Stimulated activated CD4-positive, alpha-beta T cell treated with anti-CD3 and anti-CD28 coated beads, TNF-alpha, amount 100 ng/mL, for 4 hours (primary cell): ENCODE measurements around the gene SESTD1.

Experiments
- DNase-seq, 3 experiments: peaks; one replicate each; pipeline ENCODE4 v3.0.0-alpha.2; 2020; ENCODE audit warnings: low read depth in 3 of 3

Gene SESTD1

GRCh38 chr2:179184610-179185009 is 80.0 kb downstream of the SESTD1 start:
- no peak for DNase-seq

GRCh38 chr2:179181002-179181401 is 83.6 kb downstream of the SESTD1 start:
- DNase-seq: no peak

- no peak for DNase-seq
These were observed 84.4 kb downstream of the SESTD1 start for GRCh38 chr2:179180242-179180641.

DNA sequence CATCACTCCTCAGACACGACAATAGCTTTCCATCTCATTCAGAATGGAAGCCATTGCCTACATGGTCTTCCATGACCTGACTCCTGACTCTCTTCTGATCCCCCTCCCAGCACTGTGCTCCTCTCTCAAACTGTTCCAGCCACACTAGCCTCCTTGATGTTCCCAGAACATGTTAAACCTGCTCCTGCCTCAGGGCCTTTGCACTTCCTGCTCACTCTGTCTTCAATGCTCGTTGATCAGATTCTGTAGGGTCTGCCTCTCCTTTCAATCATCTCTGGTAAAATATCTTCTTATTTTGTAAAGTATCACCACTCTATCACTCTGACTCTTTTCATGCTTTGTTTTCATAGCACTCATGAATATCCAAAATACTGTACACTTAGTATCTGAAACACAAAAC is 84.9 kb downstream of the SESTD1 start:
- DNase-seq: no peak

- DNase-seq: no peak
These were observed 86.9 kb downstream of the SESTD1 start for GRCh38 chr2:179177694-179178093.

DNA sequence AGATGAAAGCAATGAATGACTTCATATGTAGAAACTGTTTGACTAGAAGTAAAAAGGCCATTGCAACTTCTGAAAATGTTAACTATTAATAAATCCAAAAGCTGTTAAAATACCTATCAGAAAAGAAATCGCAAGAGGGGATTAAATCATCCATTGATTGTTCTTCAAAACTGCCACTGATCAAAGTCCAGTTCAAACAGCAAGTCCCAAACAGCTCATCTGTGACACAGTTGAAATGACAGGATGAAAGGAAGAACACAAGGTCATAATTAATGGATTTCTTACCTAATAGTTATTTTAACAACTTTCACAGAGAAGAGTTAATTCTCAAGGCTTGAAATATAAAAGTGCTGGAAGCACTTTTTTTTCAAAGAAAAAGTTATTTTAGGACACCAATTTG is 90.4 kb downstream of the SESTD1 start:
- no peak for DNase-seq

DNA sequence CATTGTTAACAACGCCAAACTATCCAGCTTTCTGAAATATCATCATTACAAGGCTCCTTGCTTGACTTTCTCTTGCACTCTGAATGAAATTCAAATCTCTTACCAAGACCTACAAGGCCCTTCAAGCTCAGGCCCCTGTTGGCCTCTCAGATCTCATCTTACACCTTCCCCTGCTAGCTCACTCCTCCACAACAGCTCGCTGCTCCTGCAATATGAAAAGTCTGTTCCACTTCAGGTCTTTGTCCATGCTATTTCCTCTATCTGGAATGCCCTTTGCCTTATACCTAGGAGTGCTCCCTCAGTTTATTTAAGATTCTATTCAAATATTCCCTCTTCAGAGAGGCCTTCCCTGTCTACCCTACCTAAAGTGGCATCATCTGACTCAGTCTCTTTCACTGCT is 91.7 kb downstream of the SESTD1 start:
- DNase-seq: no peak

- no peak for DNase-seq
These were observed 93.3 kb downstream of the SESTD1 start for GRCh38 chr2:179171371-179171770.

DNA sequence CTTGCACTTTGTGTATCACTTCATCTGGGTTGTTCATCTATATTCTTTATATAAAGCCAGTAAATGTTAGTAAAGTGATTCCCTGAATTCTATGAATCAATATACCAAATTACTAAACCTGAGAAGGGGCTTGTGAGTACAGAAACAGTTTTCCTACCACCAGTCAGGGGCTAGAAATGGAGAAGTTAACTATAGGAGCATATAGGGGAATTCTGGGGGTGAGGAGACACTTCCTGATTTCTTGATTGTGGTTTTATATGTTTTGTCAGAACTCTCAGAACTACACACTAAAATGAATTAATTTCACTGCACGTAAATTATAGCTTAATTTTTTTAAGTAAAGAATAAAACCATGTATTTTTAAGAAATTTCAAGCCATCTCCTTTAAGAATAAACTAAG is 93.7 kb downstream of the SESTD1 start:
- DNase-seq: no peak

DNA sequence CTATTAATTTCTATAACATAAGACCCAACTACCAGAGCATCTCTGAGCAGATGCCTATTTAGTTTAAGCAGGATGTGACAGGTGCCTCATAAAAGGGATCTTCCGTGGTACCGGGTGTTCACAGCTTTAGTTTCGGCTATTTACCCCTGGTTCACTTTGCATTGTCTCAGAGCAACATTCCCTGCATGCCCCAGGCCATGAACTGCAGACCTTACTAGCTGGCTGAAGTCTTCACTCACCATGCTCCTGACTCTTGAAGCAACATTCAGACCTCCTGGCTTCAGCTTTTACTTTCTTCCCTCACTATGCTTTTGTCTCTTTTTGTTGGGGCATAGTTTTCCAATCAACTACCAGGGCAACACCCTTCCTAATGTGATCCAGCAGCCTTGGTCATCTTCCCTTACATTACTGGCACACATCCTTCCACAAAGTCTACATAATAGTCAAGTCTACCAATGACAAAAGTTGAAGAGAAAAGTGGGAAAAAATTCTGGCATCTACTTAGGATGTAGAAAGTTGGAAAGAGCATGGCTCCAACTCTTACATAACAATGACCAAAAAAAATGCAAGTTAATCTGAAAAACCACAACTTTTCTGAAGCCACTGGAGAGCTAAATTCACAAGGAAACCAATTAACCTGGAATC is 99.2 kb downstream of the SESTD1 start:
- no peak for DNase-seq

DNA sequence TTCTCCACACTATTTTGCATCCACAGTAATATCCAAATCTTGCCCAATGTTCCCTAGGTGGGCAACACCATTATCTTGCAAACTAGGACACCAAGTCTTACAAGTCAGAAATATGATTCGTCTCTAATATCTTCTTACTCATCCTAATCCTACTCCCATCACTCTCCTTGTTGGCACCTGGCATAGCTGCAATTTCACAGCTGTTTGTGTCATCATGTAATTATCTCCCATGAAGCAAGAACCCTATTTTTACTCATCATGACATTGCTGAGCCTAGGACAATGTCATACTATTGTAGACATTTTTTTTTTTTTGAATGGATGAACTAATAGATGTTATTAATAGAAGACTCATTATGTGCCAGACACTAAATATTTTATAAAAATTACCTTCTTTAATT is 123.4 kb downstream of the SESTD1 start:
- DNase-seq: no peak

GRCh38 chr2:179140571-179140970 is 124.1 kb downstream of the SESTD1 start:
- DNase-seq: no peak

DNA sequence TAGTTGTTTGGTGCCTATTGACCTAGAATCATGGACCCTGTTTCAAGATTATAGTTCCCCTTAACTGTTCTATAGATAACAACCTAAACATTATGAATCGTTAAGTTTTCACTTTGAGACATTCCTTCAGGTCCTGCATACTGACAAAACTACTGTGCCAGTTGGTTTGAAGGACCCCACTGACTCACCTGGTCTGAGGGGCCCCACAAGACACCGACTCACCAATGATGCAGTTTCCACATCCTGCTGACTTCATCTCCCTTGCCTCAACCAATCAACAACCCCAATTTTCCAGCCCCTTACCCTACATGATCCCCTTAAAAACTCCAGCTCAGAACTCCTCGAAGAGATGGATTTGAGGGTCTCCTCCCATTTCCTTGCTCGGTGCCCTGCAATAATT is 125.1 kb downstream of the SESTD1 start:
- no peak for DNase-seq

DNA sequence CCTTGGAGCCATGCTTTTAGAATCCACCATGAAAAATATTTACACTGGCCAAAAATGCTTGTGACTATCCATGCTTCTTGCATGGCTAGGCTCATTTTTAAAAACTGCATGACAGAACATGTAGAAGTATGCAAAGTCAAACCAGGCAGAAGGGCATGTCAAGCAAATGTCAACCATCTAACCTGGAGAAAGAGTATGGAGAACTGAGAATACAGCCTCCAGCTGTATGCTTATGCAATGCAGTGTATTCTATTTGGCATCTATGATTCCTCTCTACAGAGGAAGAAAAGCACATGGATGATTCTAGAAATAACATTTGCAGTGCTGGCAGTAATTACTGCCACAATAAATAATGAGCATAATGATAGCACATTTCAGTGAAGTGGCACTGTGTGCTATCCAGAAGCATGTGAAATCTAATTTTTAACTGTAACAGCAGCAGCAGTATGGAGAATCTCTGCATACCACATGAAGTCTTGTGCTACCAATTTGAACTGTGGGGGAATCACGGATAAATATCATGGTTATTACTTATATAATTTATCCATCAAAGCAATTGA is 127.4 kb downstream of the SESTD1 start:
- DNase-seq: no peak

DNA sequence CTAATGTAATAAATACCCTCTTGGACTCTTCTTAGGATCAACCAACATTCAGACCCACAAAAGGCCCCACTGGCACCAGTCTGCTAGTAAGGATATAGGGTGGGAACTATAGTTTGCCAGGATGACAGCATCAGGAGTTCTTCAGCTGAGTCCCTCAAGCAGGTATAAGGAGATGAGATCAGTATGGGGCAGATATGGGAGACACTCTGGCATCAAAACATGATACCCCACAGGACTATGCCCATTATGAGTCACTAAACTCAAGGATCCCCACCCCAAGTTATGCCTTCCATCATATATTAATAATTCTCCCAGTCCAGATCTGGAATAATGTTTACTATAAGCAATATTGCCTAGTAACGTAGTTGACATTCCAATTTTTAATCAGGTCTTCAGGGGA is 131.6 kb downstream of the SESTD1 start:
- no peak for DNase-seq

- no peak for DNase-seq
These were observed 132.6 kb downstream of the SESTD1 start for GRCh38 chr2:179132076-179132475.

- DNase-seq: no peak
These were observed 134.1 kb downstream of the SESTD1 start for GRCh38 chr2:179130560-179130959.

- DNase-seq: no peak
These were observed 134.9 kb downstream of the SESTD1 start for GRCh38 chr2:179129574-179130238.

GRCh38 chr2:179125404-179125803 is 139.2 kb downstream of the SESTD1 start:
- no peak for DNase-seq

GRCh38 chr2:179124282-179124681 is 140.3 kb downstream of the SESTD1 start:
- no peak for DNase-seq

GRCh38 chr2:179123272-179123662 is 141.4 kb downstream of the SESTD1 start:
- DNase-seq: no peak

- DNase-seq: no peak
These were observed 156.9 kb downstream of the SESTD1 start for GRCh38 chr2:179107737-179108136.

DNA sequence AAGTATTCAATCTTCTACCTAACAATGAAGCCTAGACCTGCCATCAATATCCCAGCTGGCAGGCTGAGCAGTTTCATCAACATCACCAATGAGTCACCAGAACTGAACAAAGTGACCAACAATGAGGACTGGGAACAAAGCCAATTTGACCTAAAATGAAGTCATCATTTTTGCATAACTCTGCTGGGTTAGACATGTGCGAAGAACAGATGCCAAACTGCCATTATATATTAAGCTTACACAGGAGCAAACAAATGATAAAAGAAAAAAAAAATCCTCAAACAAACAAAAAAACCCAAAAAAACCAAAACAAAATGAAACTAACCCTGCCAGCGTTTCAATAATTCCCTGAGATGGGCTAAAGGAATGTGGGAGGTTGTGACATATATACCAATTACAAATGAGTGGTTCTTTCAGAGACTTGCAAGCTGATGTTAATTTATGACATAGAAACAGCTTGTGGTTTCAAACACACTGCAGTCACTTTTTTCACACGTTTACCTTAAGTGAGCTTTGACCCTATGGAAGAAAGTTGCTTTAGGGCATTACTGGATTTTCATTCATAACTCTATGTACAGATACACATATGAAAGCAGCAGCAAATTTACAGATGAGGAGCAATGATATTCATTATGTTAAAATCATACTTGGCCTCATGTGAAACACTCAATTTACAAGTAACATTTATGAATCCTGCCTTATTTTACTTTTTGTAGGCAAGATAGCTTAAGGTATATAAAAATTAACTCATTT is 157.8 kb downstream of the SESTD1 start:
- no peak for DNase-seq
